ENCODE results near the gene AK8. TPM values are rescaled to one million over a fixed set of nuclear protein-coding genes. Genes with fewer than 3 reads are reported as not detected.
"Not testable (repeated sequence)": the region's sequence is repeated elsewhere in the genome, so short reads cannot be mapped to it uniquely, and the experiment has no call there.

Gene AK8
- total RNA-seq, 1 donor from 2014 or later: 2.1 TPM

DNA sequence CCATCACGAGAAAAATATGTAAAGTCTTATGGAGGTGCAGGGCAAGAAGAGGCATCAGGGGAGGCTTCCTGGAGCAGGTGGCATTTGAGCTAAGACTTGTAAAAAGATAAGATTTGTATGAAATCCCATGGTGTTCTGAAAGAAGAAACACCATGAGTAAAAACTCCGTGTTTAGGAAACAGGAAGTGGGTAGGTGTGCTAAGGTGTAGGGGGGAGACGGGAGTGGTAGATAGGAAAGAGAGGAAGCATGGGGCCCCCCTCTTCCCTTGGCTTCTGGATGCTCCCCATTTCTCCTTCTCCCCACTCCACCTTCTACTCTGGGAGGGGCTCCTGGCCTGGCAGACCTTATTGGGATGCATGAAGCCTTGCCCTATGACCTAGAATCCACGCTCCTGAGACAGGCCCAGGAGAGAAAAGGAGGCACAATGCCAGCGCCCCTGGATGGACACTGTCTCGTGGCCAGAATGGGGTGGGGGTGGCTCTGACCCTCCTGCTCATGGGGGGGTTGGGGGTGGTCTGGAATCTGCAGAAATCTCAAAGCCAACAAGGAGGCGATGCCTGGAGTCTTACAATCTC, 104.2 kb downstream of the AK8 start:
- Mint-ChIP-seq H3K9me3 (peaks cover 15% of the 10 kb centered on the region), H3K4me1 (peaks cover 12% of the 10 kb centered on the region), H3K27me3 (ENCODE audit: low read depth) (no peaks in the 10 kb centered on the region), H3K36me3 (peaks cover 7% of the 10 kb centered on the region), H3K4me3 (no peak overlapping the region), H3K27ac (no peak overlapping the region)
- peak in 1 of 2 experiments; percentile 32 for DNase-seq (ENCODE audit: low spot score in 2 of 2, unreplicated experiment in 2 of 2)
- TF ChIP-seq, protein P1, sequence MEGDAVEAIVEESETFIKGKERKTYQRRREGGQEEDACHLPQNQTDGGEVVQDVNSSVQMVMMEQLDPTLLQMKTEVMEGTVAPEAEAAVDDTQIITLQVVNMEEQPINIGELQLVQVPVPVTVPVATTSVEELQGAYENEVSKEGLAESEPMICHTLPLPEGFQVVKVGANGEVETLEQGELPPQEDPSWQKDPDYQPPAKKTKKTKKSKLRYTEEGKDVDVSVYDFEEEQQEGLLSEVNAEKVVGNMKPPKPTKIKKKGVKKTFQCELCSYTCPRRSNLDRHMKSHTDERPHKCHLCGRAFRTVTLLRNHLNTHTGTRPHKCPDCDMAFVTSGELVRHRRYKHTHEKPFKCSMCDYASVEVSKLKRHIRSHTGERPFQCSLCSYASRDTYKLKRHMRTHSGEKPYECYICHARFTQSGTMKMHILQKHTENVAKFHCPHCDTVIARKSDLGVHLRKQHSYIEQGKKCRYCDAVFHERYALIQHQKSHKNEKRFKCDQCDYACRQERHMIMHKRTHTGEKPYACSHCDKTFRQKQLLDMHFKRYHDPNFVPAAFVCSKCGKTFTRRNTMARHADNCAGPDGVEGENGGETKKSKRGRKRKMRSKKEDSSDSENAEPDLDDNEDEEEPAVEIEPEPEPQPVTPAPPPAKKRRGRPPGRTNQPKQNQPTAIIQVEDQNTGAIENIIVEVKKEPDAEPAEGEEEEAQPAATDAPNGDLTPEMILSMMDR (IDR thresholded peaks at IDR 0.05; ENCODE audit: unreplicated experiment): no peak

DNA sequence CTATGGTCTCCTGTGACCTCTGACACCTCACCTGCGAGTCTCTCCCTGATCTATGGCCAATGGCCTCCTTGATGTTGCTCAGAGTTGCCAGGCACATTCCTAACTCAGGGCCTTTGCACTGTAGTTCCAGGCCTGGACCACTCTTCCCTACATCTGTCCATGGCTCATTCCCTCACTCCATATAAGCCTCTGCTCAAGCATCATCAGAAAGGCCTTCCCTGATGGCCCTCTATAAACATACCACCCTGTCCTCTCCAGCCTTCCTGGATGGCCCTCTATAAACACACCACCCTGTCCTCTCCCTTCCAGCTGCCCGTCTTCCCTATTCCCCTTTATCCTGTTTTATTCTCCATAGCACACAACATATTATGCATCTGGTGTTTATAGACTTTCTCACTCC, 105.0 kb downstream of the AK8 start:
- no peaks in the 10 kb centered on the region for H3K27me3 Mint-ChIP-seq (ENCODE audit: low read depth)
- DNase-seq (ENCODE audit: low spot score in 2 of 2, unreplicated experiment in 2 of 2): peak in 1 of 2 experiments; percentile 27
- peaks cover 17% of the 10 kb centered on the region for H3K4me1 Mint-ChIP-seq
- H3K27ac Mint-ChIP-seq: no peak overlapping the region
- TF ChIP-seq, protein P1 (IDR thresholded peaks at IDR 0.05; ENCODE audit: unreplicated experiment): no peak
- H3K9me3 Mint-ChIP-seq: peaks cover 15% of the 10 kb centered on the region
- peaks cover 7% of the 10 kb centered on the region for H3K36me3 Mint-ChIP-seq
- H3K4me3 Mint-ChIP-seq: no peak overlapping the region

DNA sequence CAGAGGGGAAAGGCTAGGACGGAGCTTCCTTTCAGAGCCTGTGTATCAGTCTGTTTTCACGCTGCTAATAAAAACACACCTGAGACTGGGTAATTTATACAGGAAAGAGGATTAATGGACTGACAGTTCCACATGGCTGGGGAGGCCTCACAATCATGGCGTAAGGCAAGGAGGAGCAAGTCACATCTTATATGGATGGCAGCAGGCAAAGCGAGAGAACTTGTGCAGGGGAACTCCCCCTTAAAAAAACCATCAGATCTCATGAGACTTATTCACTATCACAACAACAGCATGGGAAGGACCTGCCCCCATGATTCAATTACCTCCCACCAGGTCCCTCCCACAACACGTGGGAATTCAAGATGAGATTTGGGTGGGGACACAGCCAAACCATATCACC, 106.3 kb downstream of the AK8 start:
- H3K4me3 Mint-ChIP-seq; H3K27me3 Mint-ChIP-seq (ENCODE audit: low read depth); H3K36me3 Mint-ChIP-seq; H3K27ac Mint-ChIP-seq: not testable (repeated sequence)
- peak in 1 of 2 experiments; percentile 10 for DNase-seq (ENCODE audit: low spot score in 2 of 2, unreplicated experiment in 2 of 2)
- H3K9me3 Mint-ChIP-seq: peaks cover 22% of the 10 kb centered on the region
- H3K4me1 Mint-ChIP-seq: peaks cover 13% of the 10 kb centered on the region

DNA sequence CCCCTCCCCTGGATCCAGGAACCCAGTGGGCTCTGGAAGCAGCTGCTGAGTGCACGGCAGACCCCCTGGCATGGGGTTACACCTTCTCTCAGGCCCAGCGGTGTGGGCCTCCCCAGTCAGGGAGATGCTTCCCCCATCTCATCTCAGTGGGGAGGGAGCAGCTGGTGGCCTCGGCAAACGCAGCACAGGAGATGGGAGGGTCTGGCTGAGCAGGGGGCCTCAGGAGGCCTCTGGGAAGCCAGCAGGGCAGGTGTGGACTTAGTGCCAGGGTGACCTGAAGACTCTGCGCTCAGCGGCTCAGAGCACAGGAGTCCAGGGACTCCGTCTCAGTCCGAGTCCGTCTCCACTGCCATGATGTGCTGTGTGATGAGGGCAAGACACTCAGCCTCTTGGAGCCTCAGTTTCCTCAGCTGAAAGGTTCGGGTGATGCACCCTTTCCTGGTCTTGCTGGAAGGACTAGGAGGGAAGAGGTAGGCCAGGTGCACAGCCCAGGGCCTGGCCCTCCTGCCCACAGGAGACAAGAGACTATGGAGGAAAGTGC, 107.2 kb downstream of the AK8 start:
- H3K36me3 Mint-ChIP-seq: peaks cover 8% of the 10 kb centered on the region
- TF ChIP-seq, protein P1 (IDR thresholded peaks at IDR 0.05; ENCODE audit: unreplicated experiment): no peak
- peaks cover 13% of the 10 kb centered on the region for H3K4me1 Mint-ChIP-seq
- H3K4me3 Mint-ChIP-seq: peak overlapping the region; percentile 94
- H3K27ac Mint-ChIP-seq: no peak overlapping the region
- DNase-seq (ENCODE audit: low spot score in 2 of 2, unreplicated experiment in 2 of 2): no peak
- peaks cover 25% of the 10 kb centered on the region for H3K9me3 Mint-ChIP-seq
- H3K27me3 Mint-ChIP-seq (ENCODE audit: low read depth): no peaks in the 10 kb centered on the region

DNA sequence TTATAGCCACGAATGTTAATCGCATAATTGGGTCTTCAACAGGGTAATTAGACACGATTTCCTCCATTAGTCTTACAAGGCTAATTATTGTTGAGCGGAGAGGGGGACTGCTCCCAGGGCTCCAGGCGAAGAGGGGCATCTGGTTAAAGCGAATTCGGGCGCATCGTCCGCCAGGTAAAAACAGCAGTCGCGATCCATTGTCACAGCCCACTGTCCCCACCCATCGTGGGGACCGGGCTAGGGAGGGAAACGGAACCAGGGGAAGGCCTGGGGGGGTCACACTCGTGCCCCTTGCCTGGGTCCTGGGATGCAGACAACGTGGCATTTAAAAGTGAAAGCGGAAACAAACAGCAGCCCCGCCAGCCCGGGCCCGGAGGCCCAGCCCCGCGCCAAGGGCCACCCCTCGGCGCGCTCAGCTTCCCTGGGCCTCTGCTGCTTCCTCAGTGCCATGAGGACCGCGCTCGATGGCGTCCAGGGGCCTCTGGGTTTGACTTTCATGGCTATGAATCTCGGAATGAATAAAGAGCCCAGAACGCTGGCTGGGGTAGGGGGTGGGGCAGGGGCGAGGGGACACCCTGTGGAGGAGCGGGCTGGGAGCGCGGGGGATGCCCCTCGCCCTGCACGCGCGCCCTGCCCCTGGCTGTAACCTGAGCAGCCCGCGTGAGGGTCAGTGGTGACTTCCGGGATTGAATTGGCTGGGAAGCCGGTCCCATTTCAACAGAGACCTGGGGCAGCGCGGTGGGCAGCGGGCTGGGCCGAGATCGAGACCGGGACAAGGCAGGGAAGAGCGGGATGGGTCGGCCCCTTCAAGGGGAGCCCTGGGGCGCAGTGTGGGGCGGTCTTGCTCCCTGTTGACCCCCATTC, 107.9 kb downstream of the AK8 start:
- Mint-ChIP-seq H3K4me1 (peaks cover 13% of the 10 kb centered on the region), H3K27ac (peak overlapping the region; percentile 95), H3K36me3 (peaks cover 8% of the 10 kb centered on the region), H3K9me3 (peaks cover 30% of the 10 kb centered on the region), H3K4me3 (peak overlapping the region; percentile 94), H3K27me3 (ENCODE audit: low read depth) (no peaks in the 10 kb centered on the region)
- TF ChIP-seq, protein P1 (IDR thresholded peaks at IDR 0.05; ENCODE audit: unreplicated experiment): no peak
- DNase-seq (ENCODE audit: low spot score in 2 of 2, unreplicated experiment in 2 of 2): peak in 1 of 2 experiments; percentile 61
